D721Med (cell line): ENCODE measurements around the gene FMN1.

Source experiments
- DNase-seq: peaks from one replicate; pipeline ENCODE4 v3.0.0; 2011; ENCODE audit warnings: low spot score; ENCODE audit not compliant: insufficient read length
- FAIRE-seq: peaks from 2 replicates; lab custom pipeline; 2011; peaks lifted over from hg19 to GRCh38; lab: Jason Lieb, UNC
- CTCF ChIP-seq: IDR thresholded peaks from 2 replicates; pipeline ENCODE4 v1.5.1; 2012; ENCODE audit warnings: mild to moderate bottlenecking, control low read depth; ENCODE audit not compliant: insufficient read depth; ENCODE audit errors: missing control alignments

FMN1 gene

GRCh38 chr15:32879980-32880379 is 314.5 kb downstream of the FMN1 start:
- FAIRE-seq (no peak), DNase-seq (no peak)
- TF ChIP-seq CTCF, result no peak

GRCh38 chr15:32878869-32879805 is 315.4 kb downstream of the FMN1 start:
- no peak for TF ChIP-seq CTCF
- DNase-seq, result no peak

GRCh38 chr15:32878342-32878741 is 316.2 kb downstream of the FMN1 start:
- FAIRE-seq (no peak), DNase-seq (no peak)
- TF ChIP-seq CTCF, result no peak

More at GRCh38 chr15:32878869-32879805, 315.4 kb downstream of the FMN1 start:
- no peak for FAIRE-seq

- DNase-seq (no peak), FAIRE-seq (no peak)
- TF ChIP-seq CTCF, result no peak
Observed at GRCh38 chr15:32877252-32878019, 317.1 kb downstream of the FMN1 start.

GRCh38 chr15:32873284-32874114 is 321.0 kb downstream of the FMN1 start:
- no peak for TF ChIP-seq CTCF
- DNase-seq (no peak), FAIRE-seq (no peak)

GRCh38 chr15:32872621-32873283 is 321.8 kb downstream of the FMN1 start:
- TF ChIP-seq CTCF, result no peak
- FAIRE-seq (no peak), DNase-seq (no peak)
